Colonic mucosa (tissue), 4 donors: ENCODE results near the gene TBC1D22A. TPM values are rescaled to one million over a fixed set of nuclear protein-coding genes. Genes with fewer than 3 reads are reported as not detected.

ENCODE experiments used
- DNase-seq: peaks from one replicate; pipeline ENCODE4 v3.0.0-alpha.2; 2020
- H3K27ac ChIP-seq: fragments of 200-600 bp; one replicate; pipeline ENCODE4 v1.8.0; 2021
- H3K27me3 ChIP-seq: fragments of 200-600 bp; one replicate; pipeline ENCODE4 v1.8.0; 2021
- H3K36me3 ChIP-seq: fragments of 200-600 bp; one replicate; pipeline ENCODE4 v1.8.0; 2021
- H3K4me1 ChIP-seq: fragments of 200-600 bp; one replicate; pipeline ENCODE4 v1.8.0; 2021; ENCODE audit warnings: mild to moderate bottlenecking
- H3K4me3 ChIP-seq: fragments of 200-600 bp; one replicate; pipeline ENCODE4 v1.8.0; 2021
- H3K9ac ChIP-seq, 2 donors: one replicate each; pipeline ENCODE4 v1.7.0; 2013; ENCODE audit warnings: control low read depth in 2 of 2, low read depth in 2 of 2, low read length in 2 of 2
- H3K9me3 ChIP-seq: fragments of 200-600 bp; one replicate; pipeline ENCODE4 v1.8.0; 2021
- CTCF ChIP-seq: fragments of 200-600 bp; IDR thresholded peaks from one replicate; pipeline ENCODE4 v1.8.0; 2022; ENCODE audit warnings: antibody characterized with exemption, mild to moderate bottlenecking
- intact Hi-C: fragments of 100-400 bp; cut with DNase I; formaldehyde crosslinking; loops from one replicate; pipeline ENCODE4 v1.14.1; 2022
- total RNA-seq, 2 donors: library from RNA; stranded (reverse); fragmentation: NEBNext Ultra II Directional in 1 of 2; extraction: Animal tissue kit (Norgen Biotek cat#: 25700) in 1 of 2; gene quantifications; one replicate each; pipeline ENCODE4 v1.2.1, GENCODE V29; 2021
- donor health status: healthy.
- donor health status: DM: no; HTN: no; CAD: no.
- donor health status: DM: no; HTN: no; CAD: no.

TBC1D22A gene
- total RNA-seq, 2 donors from 2014 or later: 34.2 to 36.4 TPM

GRCh38 chr22:47126344-47126811 is 363.9 kb downstream of the TBC1D22A start:
- Histone ChIP-seq H3K9ac (no peak overlapping the region), H3K27me3 (no peaks in the 10 kb centered on the region), H3K4me3 (no peak overlapping the region), H3K27ac (no peak overlapping the region), H3K9me3 (no peaks in the 10 kb centered on the region), H3K4me1 (no peaks in the 10 kb centered on the region), H3K36me3 (no peaks in the 10 kb centered on the region)
- intact Hi-C loops: no loop called here
- TF ChIP-seq CTCF: no peak
- no peak for DNase-seq

GRCh38 chr22:47127441-47127871 is 365.0 kb downstream of the TBC1D22A start:
- no peaks in the 10 kb centered on the region for H3K36me3 ChIP-seq
- intact Hi-C loops: no loop called here
- no peak for TF ChIP-seq CTCF
- no peaks in the 10 kb centered on the region for H3K27me3 ChIP-seq
- no peaks in the 10 kb centered on the region for H3K4me1 ChIP-seq
- no peak overlapping the region for H3K4me3 ChIP-seq
- H3K9ac ChIP-seq: no peak overlapping the region
- H3K9me3 ChIP-seq: no peaks in the 10 kb centered on the region
- no peak for DNase-seq
- no peak overlapping the region for H3K27ac ChIP-seq

GRCh38 chr22:47128216-47128615 is 365.8 kb downstream of the TBC1D22A start:
- DNase-seq: no peak
- H3K36me3 ChIP-seq: no peaks in the 10 kb centered on the region
- intact Hi-C loops: no loop called here
- no peak for TF ChIP-seq CTCF
- no peak overlapping the region for H3K27ac ChIP-seq
- H3K27me3 ChIP-seq: no peaks in the 10 kb centered on the region
- H3K9me3 ChIP-seq: no peaks in the 10 kb centered on the region
- H3K9ac ChIP-seq: no peak overlapping the region
- no peak overlapping the region for H3K4me3 ChIP-seq
- H3K4me1 ChIP-seq: no peaks in the 10 kb centered on the region

GRCh38 chr22:47128622-47129215 is 366.3 kb downstream of the TBC1D22A start:
- Histone ChIP-seq H3K4me1 (no peaks in the 10 kb centered on the region), H3K9me3 (no peaks in the 10 kb centered on the region), H3K4me3 (no peak overlapping the region), H3K9ac (no peak overlapping the region), H3K36me3 (no peaks in the 10 kb centered on the region), H3K27ac (no peak overlapping the region), H3K27me3 (no peaks in the 10 kb centered on the region)
- no peak for TF ChIP-seq CTCF
- intact Hi-C loops: no loop called here
- DNase-seq: no peak

GRCh38 chr22:47129902-47130635 is 367.6 kb downstream of the TBC1D22A start:
- H3K9me3 ChIP-seq: no peaks in the 10 kb centered on the region
- no peaks in the 10 kb centered on the region for H3K4me1 ChIP-seq
- no peak overlapping the region for H3K4me3 ChIP-seq
- H3K27ac ChIP-seq: no peak overlapping the region
- TF ChIP-seq CTCF: no peak
- no peak overlapping the region for H3K9ac ChIP-seq
- no peaks in the 10 kb centered on the region for H3K27me3 ChIP-seq
- intact Hi-C loops: no loop called here
- DNase-seq: peak; percentile 87
- H3K36me3 ChIP-seq: no peaks in the 10 kb centered on the region
